Trophoblast cell (in vitro differentiated cells and primary cell): Measurements from ENCODE around the gene MAPK11.

Experiments
- DNase-seq, 2 donors: peaks; one replicate each; pipeline ENCODE4 v3.0.0-alpha.2; 2016
- H2AFZ ChIP-seq: 2 replicates; pipeline ENCODE4 v1.6.1; 2013; ENCODE audit warnings: low read length, moderate library complexity, mild to moderate bottlenecking; ENCODE audit not compliant: insufficient read depth, poor library complexity
- H2AK5ac ChIP-seq: 2 replicates; pipeline ENCODE4 v1.6.1; 2013; ENCODE audit warnings: mild to moderate bottlenecking, low read length
- H2BK120ac ChIP-seq: 2 replicates; pipeline ENCODE4 v1.6.1; 2013; ENCODE audit warnings: low read length, mild to moderate bottlenecking, moderate library complexity; ENCODE audit not compliant: insufficient read depth, poor library complexity
- H2BK12ac ChIP-seq: 2 replicates; pipeline ENCODE4 v1.6.1; 2013; ENCODE audit warnings: mild to moderate bottlenecking, low read length, moderate library complexity
- H2BK5ac ChIP-seq: 2 replicates; pipeline ENCODE4 v1.6.1; 2013; ENCODE audit warnings: low read length, low read depth, moderate library complexity, mild to moderate bottlenecking; ENCODE audit not compliant: poor library complexity
- H3K14ac ChIP-seq: 2 replicates; pipeline ENCODE4 v1.6.1; 2013; ENCODE audit warnings: mild to moderate bottlenecking, low read length
- H3K18ac ChIP-seq: 2 replicates; pipeline ENCODE4 v1.6.1; 2013; ENCODE audit warnings: mild to moderate bottlenecking, low read length
- H3K23ac ChIP-seq: 2 replicates; pipeline ENCODE4 v1.6.1; 2013; ENCODE audit warnings: low read length
- H3K27ac ChIP-seq: 2 replicates; pipeline ENCODE4 v1.5.1; 2013; ENCODE audit warnings: low read depth, mild to moderate bottlenecking, inconsistent platforms, low read length, moderate library complexity
- H3K27me3 ChIP-seq: 2 replicates; pipeline ENCODE4 v1.6.1; 2013; ENCODE audit warnings: inconsistent platforms, mild to moderate bottlenecking, low read length, moderate library complexity; ENCODE audit not compliant: insufficient read depth
- H3K36me3 ChIP-seq, 2 experiments: 1 replicate in 1 of 2; 2 replicates in 1 of 2; pipeline ENCODE4 v1.6.1; 2013; ENCODE audit warnings: low read length in 2 of 2, mild to moderate bottlenecking in 2 of 2, moderate library complexity in 1 of 2; ENCODE audit not compliant: insufficient read depth in 2 of 2, control insufficient read depth in 1 of 2
- H3K4ac ChIP-seq: 2 replicates; pipeline ENCODE4 v1.6.1; 2013; ENCODE audit warnings: low read depth, mild to moderate bottlenecking, low read length, moderate library complexity
- H3K4me1 ChIP-seq, 2 experiments: 1 replicate in 1 of 2; 2 replicates in 1 of 2; pipeline ENCODE4 v1.6.1; 2013; ENCODE audit warnings: low read length in 2 of 2, mild to moderate bottlenecking in 2 of 2, moderate library complexity in 1 of 2; ENCODE audit not compliant: insufficient read depth in 2 of 2, control insufficient read depth in 1 of 2
- H3K4me2 ChIP-seq: 2 replicates; pipeline ENCODE4 v1.6.1; 2013; ENCODE audit warnings: inconsistent platforms, mild to moderate bottlenecking, low read length, moderate library complexity
- H3K4me3 ChIP-seq: 2 replicates; pipeline ENCODE4 v1.5.1; 2013; ENCODE audit warnings: mild to moderate bottlenecking, low read depth, low read length, inconsistent platforms
- H3K79me1 ChIP-seq: one replicate; pipeline ENCODE4 v1.6.1; 2013; ENCODE audit warnings: low read length
- H3K79me2 ChIP-seq: 2 replicates; pipeline ENCODE4 v1.6.1; 2013; ENCODE audit warnings: low read length, mild to moderate bottlenecking; ENCODE audit not compliant: control insufficient read depth, insufficient read depth, poor library complexity
- H3K9ac ChIP-seq: 2 replicates; pipeline ENCODE4 v1.6.1; 2013; ENCODE audit warnings: mild to moderate bottlenecking, low read length
- H3K9me3 ChIP-seq: 2 replicates; pipeline ENCODE4 v1.6.1; 2013; ENCODE audit warnings: low read depth, mild to moderate bottlenecking, control low read depth, inconsistent platforms, low read length; ENCODE audit not compliant: insufficient read depth
- H4K12ac ChIP-seq: 2 replicates; pipeline ENCODE4 v1.6.1; 2013; ENCODE audit warnings: low read depth, mild to moderate bottlenecking, low read length, moderate library complexity
- H4K8ac ChIP-seq: 2 replicates; pipeline ENCODE4 v1.6.1; 2013; ENCODE audit warnings: low read depth, mild to moderate bottlenecking, low read length, moderate library complexity
- H4K91ac ChIP-seq: one replicate; pipeline ENCODE4 v1.6.1; 2013; ENCODE audit warnings: low read depth, mild to moderate bottlenecking, low read length, moderate library complexity
- WGBS: extraction: QIAGEN DNeasy Blood & Tissue Kit; methylation state at CpG from one replicate; pipeline ENCODE4 v1.1.7; 2013; ENCODE audit warnings: missing lambda C conversion rate; ENCODE audit not compliant: insufficient read length, insufficient coverage; ENCODE audit errors: extremely low coverage; 5-methylcytosine and 5-hydroxymethylcytosine counted together

The MAPK11 gene

DNA sequence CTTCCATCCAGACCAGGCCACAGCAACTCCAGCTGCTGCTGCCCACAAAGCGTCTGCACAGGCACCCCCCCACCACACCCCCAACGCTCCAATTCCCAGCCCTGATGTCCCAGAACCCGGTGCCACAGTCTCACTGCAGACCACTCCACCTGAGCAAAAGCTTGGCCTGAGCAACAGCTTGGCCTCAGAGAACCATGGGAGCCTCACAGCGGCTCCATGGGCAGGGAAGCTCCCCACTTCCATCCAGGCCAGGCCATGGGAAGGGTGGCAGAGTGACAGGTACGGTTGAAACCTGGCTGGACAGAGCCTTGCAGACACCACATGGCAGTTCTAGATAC lies 24.1 kb upstream of the MAPK11 start:
- Histone ChIP-seq H3K4me2 (no peak overlapping the region), H2AFZ (peak overlapping the region; percentile 11), H3K18ac (peak overlapping the region; percentile 54), H2BK5ac (peak overlapping the region; percentile 68), H3K9ac (no peak overlapping the region), H3K36me3 (peaks cover 23 to 27% of the 10 kb centered on the region in 2 experiments), H3K27me3 (no peaks in the 10 kb centered on the region), H4K12ac (no peak overlapping the region), H3K9me3 (peaks cover 4% of the 10 kb centered on the region), H3K4me1 (peaks cover 29 to 37% of the 10 kb centered on the region in 2 experiments), H2BK120ac (peak overlapping the region; percentile 49), H3K23ac (no peak overlapping the region), H2AK5ac (peak overlapping the region; percentile 51), H3K79me1 (peaks cover 25% of the 10 kb centered on the region), H3K27ac (peak overlapping the region; percentile 73), H4K91ac (peak overlapping the region; percentile 69), H3K4me3 (no peak overlapping the region), H4K8ac (peak overlapping the region; percentile 10), H3K79me2 (peaks cover 15% of the 10 kb centered on the region), H3K14ac (peak overlapping the region; percentile 80), H2BK12ac (peak overlapping the region; percentile 19), H3K4ac (no peak overlapping the region)
- WGBS = no CpG with 5 or more reads among the region's 5 CpGs
- no peak for DNase-seq

DNA sequence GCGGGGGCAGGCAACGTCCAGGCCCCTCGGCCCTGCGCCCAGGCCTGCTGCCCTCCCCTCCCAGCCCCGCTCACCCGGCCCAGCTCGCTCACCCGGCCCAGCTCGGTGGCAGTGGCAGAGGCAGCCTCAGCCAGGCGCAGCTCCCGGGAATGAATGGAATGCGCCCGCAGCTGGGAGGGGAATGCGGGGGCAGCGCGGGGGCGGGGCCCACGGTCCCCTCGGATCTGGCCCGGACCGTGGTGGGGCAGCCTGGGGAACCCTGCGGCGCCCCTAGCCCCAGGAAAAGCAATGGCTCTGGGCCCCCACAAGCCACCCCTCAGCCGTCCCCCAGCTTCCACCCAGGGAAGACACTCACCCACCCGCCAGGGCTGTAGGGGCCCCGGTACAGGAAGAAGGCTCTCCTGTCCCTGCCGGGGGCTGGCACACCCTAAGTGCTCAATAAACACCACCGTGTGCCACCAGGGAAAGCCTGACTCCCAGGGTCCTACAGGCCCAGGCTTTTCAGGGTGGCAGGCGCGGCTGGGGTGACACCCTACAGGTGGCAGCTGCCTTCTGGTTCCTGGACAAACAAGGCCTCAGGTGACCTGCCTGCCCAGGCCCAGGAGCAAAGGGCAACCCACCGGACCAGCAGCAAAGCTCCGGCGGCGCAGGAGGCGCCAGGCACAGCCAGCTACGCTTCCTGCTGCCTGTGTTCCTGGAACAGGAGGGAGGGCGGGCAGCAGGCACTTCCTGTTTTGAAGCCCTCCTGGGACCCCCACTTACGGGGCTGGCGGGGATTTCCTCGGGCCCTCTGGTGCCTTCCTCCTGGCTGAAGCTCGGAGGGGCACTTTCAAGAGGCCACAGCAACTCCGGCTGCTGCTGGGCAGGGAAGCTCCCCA lies 23.5 kb upstream of the MAPK11 start:
- no CpG with 5 or more reads among the region's 42 CpGs for WGBS
- peaks cover 29 to 33% of the 10 kb centered on the region in 2 experiments for H3K36me3 ChIP-seq

DNA sequence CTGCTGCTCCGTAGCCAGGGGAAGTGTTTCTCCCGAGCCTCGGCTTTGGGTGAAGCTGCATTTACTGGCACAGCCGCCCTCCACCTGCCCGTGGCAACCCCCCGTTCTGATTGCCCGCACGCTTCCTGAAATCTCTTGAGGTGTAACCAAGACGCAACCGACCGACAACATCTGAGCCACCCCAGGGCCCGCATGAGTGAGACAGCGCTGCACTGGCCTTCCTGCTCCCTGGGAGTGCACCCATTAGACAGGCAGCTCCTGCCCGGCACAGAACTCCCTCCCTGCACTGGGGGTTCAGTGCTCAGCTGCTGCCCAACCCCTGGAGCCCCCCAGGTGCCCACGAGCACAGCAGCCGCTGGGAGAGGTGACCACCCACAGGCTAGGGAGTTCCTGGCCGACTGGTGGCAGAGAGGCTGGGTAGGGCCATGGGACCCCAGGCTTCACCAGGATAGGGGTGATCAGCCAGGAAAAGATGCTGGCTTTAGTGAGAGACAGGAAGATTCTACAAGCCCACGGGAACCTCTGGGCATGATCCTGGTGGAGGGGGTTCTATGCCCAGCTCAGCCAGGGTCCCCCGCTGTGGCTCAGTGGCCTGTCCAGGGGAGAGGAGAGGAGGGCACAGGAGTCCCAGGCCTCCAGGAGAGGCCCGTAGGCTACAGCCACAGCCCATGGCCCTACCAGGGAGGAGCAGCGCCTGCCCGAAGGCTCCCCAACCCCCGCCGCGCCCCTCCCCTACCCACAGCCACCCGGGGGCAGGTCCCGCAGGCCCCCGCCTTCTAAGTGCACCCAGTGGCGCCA lies 22.7 kb upstream of the MAPK11 start:
- no peaks in the 10 kb centered on the region for H3K27me3 ChIP-seq
- peaks cover 27 to 34% of the 10 kb centered on the region in 2 experiments for H3K4me1 ChIP-seq
- peak overlapping the region; percentile 54 for H2BK5ac ChIP-seq
- H3K27ac ChIP-seq = peak overlapping the region; percentile 90
- peaks cover 38 to 41% of the 10 kb centered on the region in 2 experiments for H3K36me3 ChIP-seq
- DNase-seq = peak; percentile 88
- H4K91ac ChIP-seq = peak overlapping the region; percentile 82
- H4K12ac ChIP-seq = peak overlapping the region; percentile 72
- peak overlapping the region; percentile 64 for H3K4me2 ChIP-seq
- H2BK120ac ChIP-seq = peak overlapping the region; percentile 91
- H3K18ac ChIP-seq = peak overlapping the region; percentile 86
- peak overlapping the region; percentile 77 for H3K4ac ChIP-seq
- peaks cover 13% of the 10 kb centered on the region for H3K79me2 ChIP-seq
- no peak overlapping the region for H3K23ac ChIP-seq
- H2AFZ ChIP-seq = peak overlapping the region; percentile 4
- peak overlapping the region; percentile 60 for H3K14ac ChIP-seq
- H3K4me3 ChIP-seq = peak overlapping the region; percentile 26
- H2AK5ac ChIP-seq = peak overlapping the region; percentile 66
- H2BK12ac ChIP-seq = peak overlapping the region; percentile 58
- H3K9ac ChIP-seq = peak overlapping the region; percentile 3
- peaks cover 22% of the 10 kb centered on the region for H3K79me1 ChIP-seq
- H4K8ac ChIP-seq = peak overlapping the region; percentile 71
- no CpG with 5 or more reads among the region's 29 CpGs for WGBS
- H3K9me3 ChIP-seq = peaks cover 4% of the 10 kb centered on the region

More for the DNA sequence above, 23.5 kb upstream of the MAPK11 start:
- Histone ChIP-seq H3K27ac (peak overlapping the region; percentile 90), H3K23ac (no peak overlapping the region), H3K4ac (peak overlapping the region; percentile 21), H3K14ac (peak overlapping the region; percentile 80), H3K4me2 (peak overlapping the region; percentile 64), H3K79me2 (peaks cover 13% of the 10 kb centered on the region), H2AK5ac (peak overlapping the region; percentile 51), H2BK12ac (peak overlapping the region; percentile 19), H3K4me3 (no peak overlapping the region), H3K27me3 (no peaks in the 10 kb centered on the region), H4K8ac (peak overlapping the region; percentile 18), H4K12ac (no peak overlapping the region), H3K9me3 (peaks cover 4% of the 10 kb centered on the region), H3K79me1 (peaks cover 22% of the 10 kb centered on the region), H4K91ac (peak overlapping the region; percentile 82), H2BK120ac (peak overlapping the region; percentile 91), H2AFZ (peak overlapping the region; percentile 68), H3K4me1 (peaks cover 27 to 34% of the 10 kb centered on the region in 2 experiments), H3K9ac (no peak overlapping the region), H3K18ac (peak overlapping the region; percentile 54), H2BK5ac (peak overlapping the region; percentile 68)
- peak; percentile 78 to 89 for DNase-seq

DNA sequence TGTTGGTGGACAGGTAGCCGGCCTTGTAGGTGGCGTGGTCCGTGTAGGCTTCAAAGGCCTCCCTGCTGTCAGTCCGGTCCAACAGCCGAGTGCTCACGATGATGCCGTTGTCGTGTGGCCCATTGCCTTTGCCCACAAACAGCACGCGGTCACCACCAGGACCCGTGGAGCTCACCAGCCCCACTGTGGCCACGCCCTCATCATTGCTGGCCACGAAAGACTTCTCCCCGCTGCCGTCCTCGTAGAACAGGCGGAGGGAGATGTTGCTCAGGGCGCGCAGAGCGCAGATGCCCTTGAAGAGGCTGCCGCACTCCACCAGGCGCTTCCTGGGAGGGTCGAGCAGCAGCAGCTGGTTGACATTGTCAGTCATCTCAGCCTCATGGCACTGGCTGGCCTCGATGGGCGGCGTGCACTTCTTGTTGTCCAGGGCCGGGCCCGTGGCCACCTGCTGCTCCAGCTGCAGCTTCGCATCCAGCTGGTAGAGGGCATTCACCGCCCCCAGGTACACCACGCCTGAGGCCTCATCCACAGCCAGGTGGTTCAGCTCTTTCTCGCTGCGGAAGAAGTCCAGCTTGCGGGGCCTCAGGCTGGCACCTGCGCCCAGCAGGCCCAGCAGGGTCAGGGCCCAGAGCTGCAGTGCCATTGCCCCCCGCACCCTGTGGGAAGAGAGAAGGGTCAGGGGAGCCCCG lies 19.9 kb upstream of the MAPK11 start:
- peaks cover 18 to 21% of the 10 kb centered on the region in 2 experiments for H3K4me1 ChIP-seq
- H3K9me3 ChIP-seq = no peaks in the 10 kb centered on the region
- no peak overlapping the region for H3K9ac ChIP-seq
- no peak overlapping the region for H3K23ac ChIP-seq
- no peak overlapping the region for H2AFZ ChIP-seq
- H3K18ac ChIP-seq = peak overlapping the region; percentile 21
- H2BK5ac ChIP-seq = no peak overlapping the region
- no peak overlapping the region for H4K91ac ChIP-seq
- H2AK5ac ChIP-seq = no peak overlapping the region
- H2BK120ac ChIP-seq = no peak overlapping the region
- H4K8ac ChIP-seq = no peak overlapping the region
- H3K36me3 ChIP-seq = peaks cover 60 to 64% of the 10 kb centered on the region in 2 experiments
- peaks cover 13% of the 10 kb centered on the region for H3K79me2 ChIP-seq
- no peak overlapping the region for H2BK12ac ChIP-seq
- no peak overlapping the region for H4K12ac ChIP-seq
- H3K4ac ChIP-seq = no peak overlapping the region
- no peak overlapping the region for H3K27ac ChIP-seq
- H3K4me3 ChIP-seq = no peak overlapping the region
- no CpG with 5 or more reads among the region's 37 CpGs for WGBS
- H3K27me3 ChIP-seq = no peaks in the 10 kb centered on the region
- no peak overlapping the region for H3K4me2 ChIP-seq
- DNase-seq = peak in 1 of 2 donors; percentile 67
- no peak overlapping the region for H3K14ac ChIP-seq
- peaks cover 20% of the 10 kb centered on the region for H3K79me1 ChIP-seq
